ENCODE measurements around the gene ZNF423. TPM values are rescaled to one million over a fixed set of nuclear protein-coding genes. Genes with fewer than 3 reads are reported as not detected.

Gene ZNF423
- total and polyA plus RNA-seq, 9 of the 15 experiments (the other 6 are each of a cell fraction or from before 2014, with no cell fraction given) = not detected

GRCh38 chr16:49743658-49744057, 112.3 kb downstream of the ZNF423 start:
- intact Hi-C loops (cut with micrococcal nuclease) (no loop called here), in situ Hi-C loops (cut with MboI) (no loop called here)
- FAIRE-seq = no peak
- Histone ChIP-seq H3K27me3 (ENCODE audit: control insufficient read depth in 2 of 2, insufficient read depth in 2 of 2, low read length in 2 of 2) (peaks cover 21 to 68% of the 10 kb centered on the region in 2 experiments; a peak in 3 of 5 replicates), H3K9ac (ENCODE audit: insufficient read depth in 1 of 2, low read depth in 2 of 2, low read length in 2 of 2) (no peak overlapping the region), H2AFZ (ENCODE audit: low read depth, low read length) (no peak overlapping the region), H3K36me3 (ENCODE audit: control insufficient read depth, insufficient read depth, low read length) (no peaks in the 10 kb centered on the region), H3K9me3 (replicated peaks; ENCODE audit: control insufficient read depth, insufficient read depth, low read depth, low read length) (no peaks in the 10 kb centered on the region), H4K20me1 (replicated peaks; ENCODE audit: control insufficient read depth, insufficient read depth, low read length) (peaks cover 1% of the 10 kb centered on the region; the same call in 1 of the 2 replicates), H3K9me1 (ENCODE audit: control insufficient read depth, insufficient read depth, low read length) (no peaks in the 10 kb centered on the region), H3K4me3 (no peak overlapping the region), H3K27ac (ENCODE audit: extremely low read depth, low read depth, low read length) (no peak overlapping the region), H3K4me1 (replicated peaks in 1 of 2; ENCODE audit: control insufficient read depth in 2 of 2, insufficient read depth in 2 of 2, low read length in 2 of 2) (no peaks in the 10 kb centered on the region; a peak in 1 of 5 replicates), H3K4me2 (ENCODE audit: insufficient read depth, low read length) (no peak overlapping the region), H3K79me2 (ENCODE audit: control insufficient read depth, insufficient read depth, low read length) (no peaks in the 10 kb centered on the region)
- WGBS (ENCODE audit: insufficient coverage, low coverage, missing lambda C conversion rate) = 1% methylated on average over 10 of the region's 10 CpGs
- BruUV-seq (replicated peaks) = no TSS peak
- TF ChIP-seq ZNF232 (CRISPR knock-in tag; IDR thresholded peaks at IDR 0.05) = no peak
- DNase-seq (ENCODE audit: extremely low read depth in 1 of 4, low spot score in 3 of 4) = no peak
- ChIA-PET CTCF (ENCODE audit: low intra/inter-chr PET ratio) (interaction anchor here (0.6 kb wide), 1 partner anchor 150 kb away, joined by 3 read pairs; no protein-coding TSS in a partner anchor), POLR2A (no interaction called here)
- no peak for ATAC-seq

GRCh38 chr16:49743203-49743464, 112.8 kb downstream of the ZNF423 start:
- Histone ChIP-seq H3K9me3 (replicated peaks; ENCODE audit: control insufficient read depth, insufficient read depth, low read depth, low read length) (no peaks in the 10 kb centered on the region), H3K9me1 (ENCODE audit: control insufficient read depth, insufficient read depth, low read length) (no peaks in the 10 kb centered on the region), H3K79me2 (ENCODE audit: control insufficient read depth, insufficient read depth, low read length) (no peaks in the 10 kb centered on the region), H4K20me1 (replicated peaks; ENCODE audit: control insufficient read depth, insufficient read depth, low read length) (no peaks in the 10 kb centered on the region; the same call in 1 of the 2 replicates), H3K4me3 (no peak overlapping the region), H3K36me3 (ENCODE audit: control insufficient read depth, insufficient read depth, low read length) (no peaks in the 10 kb centered on the region), H3K4me1 (replicated peaks in 1 of 2; ENCODE audit: control insufficient read depth in 2 of 2, insufficient read depth in 2 of 2, low read length in 2 of 2) (no peaks in the 10 kb centered on the region; a peak in 1 of 5 replicates), H3K9ac (ENCODE audit: insufficient read depth in 1 of 2, low read depth in 2 of 2, low read length in 2 of 2) (no peak overlapping the region), H3K4me2 (ENCODE audit: insufficient read depth, low read length) (no peak overlapping the region), H2AFZ (ENCODE audit: low read depth, low read length) (no peak overlapping the region), H3K27ac (ENCODE audit: extremely low read depth, low read depth, low read length) (no peak overlapping the region), H3K27me3 (ENCODE audit: control insufficient read depth in 2 of 2, insufficient read depth in 2 of 2, low read length in 2 of 2) (peaks cover 19 to 68% of the 10 kb centered on the region in 2 experiments; a peak in 3 of 5 replicates)
- FAIRE-seq (no peak), ATAC-seq (no peak), DNase-seq (ENCODE audit: extremely low read depth in 1 of 4, low spot score in 3 of 4) (no peak)
- WGBS (ENCODE audit: insufficient coverage, low coverage, missing lambda C conversion rate) = 1% methylated on average over 4 of the region's 4 CpGs
- ChIA-PET CTCF (ENCODE audit: low intra/inter-chr PET ratio) (no interaction called here), POLR2A (interaction anchor here (0.6 kb wide), 1 partner anchor 465 kb away, joined by 3 read pairs; no protein-coding TSS in a partner anchor)
- in situ Hi-C loops (cut with MboI) (no loop called here), intact Hi-C loops (cut with micrococcal nuclease) (no loop called here)
- no TSS peak for BruUV-seq (replicated peaks)
- TF ChIP-seq GMEB1 (CRISPR knock-in tag; IDR thresholded peaks at IDR 0.05) = no peak
- no peak for TF ChIP-seq THAP12 (CRISPR knock-in tag; IDR thresholded peaks at IDR 0.05)
- TF ChIP-seq ZNF12 (CRISPR knock-in tag; IDR thresholded peaks at IDR 0.05) = no peak
- no peak for TF ChIP-seq KLF13 (tag; IDR thresholded peaks at IDR 0.05; ENCODE audit: borderline replicate concordance, low read depth)
